ENCODE measurements around the gene MLST8.

DNA sequence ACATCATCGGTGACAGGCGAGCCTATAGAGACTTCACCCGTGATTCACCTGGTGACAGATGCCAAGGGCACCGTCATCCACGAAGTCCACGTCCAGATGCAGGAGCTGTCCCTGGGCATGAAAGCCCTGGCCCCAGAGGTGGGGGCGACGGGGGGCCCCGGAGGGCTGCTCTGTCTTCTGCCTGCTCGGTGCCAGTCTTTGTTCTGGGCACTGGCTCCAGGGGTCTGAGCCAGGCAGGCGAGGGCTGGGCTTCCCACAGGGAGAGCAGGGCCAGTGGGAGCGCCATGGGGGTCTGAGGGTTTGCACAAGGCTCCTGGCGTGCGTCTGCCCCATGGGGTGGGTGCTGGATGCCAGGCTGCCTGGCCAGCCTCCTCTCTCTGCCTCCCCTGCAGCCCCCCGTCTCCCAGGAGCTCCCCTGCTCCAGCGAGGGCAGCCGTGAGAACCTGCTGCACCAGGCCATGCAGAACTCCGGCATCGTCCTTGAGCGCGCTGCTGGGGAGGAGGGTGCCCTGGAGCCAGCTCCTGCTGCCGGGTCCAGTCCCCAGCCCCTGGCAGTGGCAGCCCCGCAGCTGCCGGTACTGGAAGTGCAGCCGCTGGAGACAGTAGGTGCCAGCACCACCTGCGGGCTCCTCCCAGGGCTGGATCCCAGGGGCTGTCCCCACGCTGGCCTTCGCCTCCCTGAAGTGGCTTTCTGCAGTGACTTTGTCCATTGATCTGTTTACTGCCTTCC is 28.0 kb downstream of the MLST8 start:
- TF ChIP-seq HDGF (IDR thresholded peaks at IDR 0.05; ENCODE audit: borderline replicate concordance) (no peak), SUZ12 (IDR thresholded peaks at IDR 0.05) (no peak), FOXA1 (IDR thresholded peaks at IDR 0.05) (no peak), ZNF384 (IDR thresholded peaks at IDR 0.05) (no peak), SP1 (IDR thresholded peaks at IDR 0.05) (no peak), ELF4 (IDR thresholded peaks at IDR 0.05) (no peak)
